ENCODE measurements around the gene PERM1.

- TF ChIP-seq JUNB (CRISPR knock-in tag; IDR thresholded peaks at IDR 0.05; ENCODE audit: borderline replicate concordance): no peak
- TF ChIP-seq EZH2 (conservative IDR thresholded peaks at IDR 0.05; ENCODE audit: low read depth, low read length): no peak
- no peak for TF ChIP-seq ASH2L (IDR thresholded peaks at IDR 0.05; ENCODE audit: insufficient read length, low read depth, low read length)
- no peak for TF ChIP-seq CTCF (CRISPR knock-in tag; IDR thresholded peaks at IDR 0.05)
- TF ChIP-seq PRPF4 (IDR thresholded peaks at IDR 0.05; ENCODE audit: low read depth, low read length, poor library complexity, severe bottlenecking): no peak
- TF ChIP-seq TEAD3 (CRISPR knock-in tag; optimal IDR thresholded peaks at IDR 0.05; ENCODE audit: borderline replicate concordance): no peak
- TF ChIP-seq CHD2 (IDR thresholded peaks at IDR 0.05; ENCODE audit: low read depth, low read length): no peak
- no peak for TF ChIP-seq RAD21 (CRISPR knock-in tag; IDR thresholded peaks at IDR 0.05)
- TF ChIP-seq FOXM1 (CRISPR knock-in tag; IDR thresholded peaks at IDR 0.05): no peak
These were observed 38.6 kb upstream of the PERM1 start for GRCh38 chr1:1020415-1021009.
